ENCODE results near the gene GRPEL1. TPM values are rescaled to one million over a fixed set of nuclear protein-coding genes. Genes with fewer than 3 reads are reported as not detected.

GRPEL1 gene
- total and polyA plus RNA-seq, 2 of the 13 experiments (the other 11 are each of a cell fraction or from before 2014, with no cell fraction given): 32.3 to 141 TPM

GRCh38 chr4:7073059-7073458 lies 5.2 kb upstream of the GRPEL1 start:
- TF ChIP-seq ZNF724P (CRISPR knock-in tag; IDR thresholded peaks at IDR 0.05; ENCODE audit: borderline replicate concordance) (0 out of 2 replicates have a peak, but pooled peaks have one; percentile 34), ZFY (CRISPR knock-in tag; IDR thresholded peaks at IDR 0.05) (no peak)
- Histone ChIP-seq H3K9me3 (ENCODE audit: low read length) (no peaks in the 10 kb centered on the region), H4K20me1 (ENCODE audit: insufficient read depth, low read length) (no peaks in the 10 kb centered on the region), H3K4me2 (ENCODE audit: low read depth, low read length) (peak overlapping the region; percentile 62; the same call in 1 of the 2 replicates), H3K36me3 (replicated peaks in 1 of 2; ENCODE audit: control insufficient read depth in 1 of 2, insufficient read depth in 2 of 2, low read length in 2 of 2) (no peaks in the 10 kb centered on the region), H3K4me1 (ENCODE audit: insufficient read depth, low read length) (peaks cover 61% of the 10 kb centered on the region), H3K9ac (ENCODE audit: insufficient read depth, low read depth, low read length) (no peak overlapping the region), H3K4me3 (replicated peaks in 1 of 3; ENCODE audit: insufficient read depth in 1 of 3, low read depth in 2 of 3, low read length in 3 of 3) (peak overlapping the region in 1 of 3 experiments; percentile 48; a peak in 1 of 6 replicates), H3K27ac (ENCODE audit: extremely low read length, insufficient read depth, low read length) (no peak overlapping the region), H2AFZ (ENCODE audit: low read length) (no peak overlapping the region), H3K79me2 (ENCODE audit: insufficient read depth, low read length) (no peaks in the 10 kb centered on the region), H3K27me3 (ENCODE audit: control insufficient read depth in 1 of 2, insufficient read depth in 2 of 2, low read length in 2 of 2) (no peaks in the 10 kb centered on the region; a peak in 1 of 5 replicates)
- ATAC-seq (no peak), FAIRE-seq (no peak), DNase-seq (ENCODE audit: low spot score) (no peak)
- ChIA-PET CTCF (ENCODE audit: low intra/inter-chr PET ratio, low total read pairs) (no interaction called here), POLR2A (interaction anchor here (1.5 kb wide), 2 partner anchors 30 to 400 kb away, joined by 4 read pairs; partner anchors contain the start of gene TADA2B)
- BruUV-seq (replicated peaks): no TSS peak
- in situ Hi-C loops (cut with HindIII; ENCODE audit: extremely low pct_ligation_motif_present, low pct_unique_long_range_greater_than_20kb) (loop anchor here (10.0 kb wide), 1 partner anchor 168 kb away; the partner anchor contains the start of gene TBC1D14), intact Hi-C loops (cut with micrococcal nuclease; ENCODE audit: unreplicated experiment) (no loop called here)
- whole genome bisulfite sequencing (ENCODE audit: low lambda C conversion rate): 52% methylated on average over 8 of the region's 14 CpGs

- ChIA-PET CTCF (ENCODE audit: low intra/inter-chr PET ratio, low total read pairs) (interaction anchor here (0.6 to 1.6 kb wide), 6 partner anchors 28 to 350 kb away, joined by 4 to 7 read pairs (median 6); partner anchors contain the start of gene TADA2B), POLR2A (interaction anchor here (0.5 to 1.2 kb wide), 4 partner anchors 15 to 178 kb away, joined by 3 to 7 read pairs (median 4); partner anchors contain the start of gene TADA2B)
- FAIRE-seq: peak; percentile 91
- Histone ChIP-seq H3K4me1 (ENCODE audit: insufficient read depth, low read length) (peaks cover 69% of the 10 kb centered on the region), H3K4me2 (ENCODE audit: low read depth, low read length) (peak overlapping the region; percentile 41; the same call in 1 of the 2 replicates), H3K9ac (ENCODE audit: insufficient read depth, low read depth, low read length) (no peak overlapping the region), H3K4me3 (replicated peaks in 1 of 3; ENCODE audit: insufficient read depth in 1 of 3, low read depth in 2 of 3, low read length in 3 of 3) (peak overlapping the region in 1 of 3 experiments; percentile 11; a peak in 2 of 6 replicates), H3K27ac (ENCODE audit: extremely low read length, insufficient read depth, low read length) (no peak overlapping the region), H4K20me1 (ENCODE audit: insufficient read depth, low read length) (peaks cover 13% of the 10 kb centered on the region), H3K27me3 (ENCODE audit: control insufficient read depth in 1 of 2, insufficient read depth in 2 of 2, low read length in 2 of 2) (no peaks in the 10 kb centered on the region; a peak in 1 of 5 replicates), H3K36me3 (replicated peaks in 1 of 2; ENCODE audit: control insufficient read depth in 1 of 2, insufficient read depth in 2 of 2, low read length in 2 of 2) (no peaks in the 10 kb centered on the region; a peak in 1 of 5 replicates), H2AFZ (ENCODE audit: low read length) (no peak overlapping the region), H3K79me2 (ENCODE audit: insufficient read depth, low read length) (peaks cover 20% of the 10 kb centered on the region), H3K9me3 (ENCODE audit: low read length) (no peaks in the 10 kb centered on the region)
- peak; percentile 43 for ATAC-seq
- no TSS peak for BruUV-seq (replicated peaks)
- peak; percentile 68 for DNase-seq (ENCODE audit: low spot score)
- in situ Hi-C loops (cut with HindIII; ENCODE audit: extremely low pct_ligation_motif_present, low pct_unique_long_range_greater_than_20kb) (loop anchor here (10.0 kb wide), 1 partner anchor 166 kb away; the partner anchor contains the start of gene TBC1D14), intact Hi-C loops (cut with micrococcal nuclease; ENCODE audit: unreplicated experiment) (loop anchor here (1.0 kb wide), 2 partner anchors 34 to 97 kb away; no protein-coding TSS in a partner anchor)
- 13% methylated on average over 19 of the region's 23 CpGs for WGBS (ENCODE audit: low lambda C conversion rate)
- TF ChIP-seq SIX4 (CRISPR knock-in tag; IDR thresholded peaks at IDR 0.05) (no peak), ZNF12 (CRISPR knock-in tag; IDR thresholded peaks at IDR 0.05) (peak; percentile 20; the same call in 1 of the 2 replicates), ZNF720 (CRISPR knock-in tag; IDR thresholded peaks at IDR 0.05) (no peak), ZFP36L2 (CRISPR knock-in tag; IDR thresholded peaks at IDR 0.05) (no peak), ZNF329 (CRISPR knock-in tag; IDR thresholded peaks at IDR 0.05; ENCODE audit: low read depth) (no peak), ZBTB33 (CRISPR knock-in tag; IDR thresholded peaks at IDR 0.05) (0 out of 2 replicates have a peak, but pooled peaks have one; percentile 33), ZNF841 (CRISPR knock-in tag; IDR thresholded peaks at IDR 0.05; ENCODE audit: borderline replicate concordance) (no peak), SP2 (CRISPR knock-in tag; IDR thresholded peaks at IDR 0.05) (no peak), ZFX (CRISPR knock-in tag; IDR thresholded peaks at IDR 0.05; ENCODE audit: low read depth) (peak; percentile 53; the same call in 1 of the 2 replicates), HNRNPL (IDR thresholded peaks at IDR 0.05; ENCODE audit: low read depth, low read length) (0 out of 2 replicates have a peak, but pooled peaks have one; percentile 68), MTF1 (CRISPR knock-in tag; IDR thresholded peaks at IDR 0.05) (no peak), THAP11 (CRISPR knock-in tag; IDR thresholded peaks at IDR 0.05) (peak; percentile 85), ATRX (CRISPR knock-in tag; IDR thresholded peaks at IDR 0.05; ENCODE audit: borderline replicate concordance) (no peak)
These were observed 3.1 kb upstream of the GRPEL1 start for GRCh38 chr4:7070729-7071511.

Data from HepG2 (cell line).